Activated T-helper 1 cell treated with Interleukin-2 at 50 U/mL for 16 hours (primary cell): ENCODE results near the gene PTPN1.

Experiments used
- DNase-seq: peaks from one replicate; pipeline ENCODE4 v3.0.0-alpha.2; 2020; ENCODE audit warnings: low read depth

The PTPN1 gene

DNA sequence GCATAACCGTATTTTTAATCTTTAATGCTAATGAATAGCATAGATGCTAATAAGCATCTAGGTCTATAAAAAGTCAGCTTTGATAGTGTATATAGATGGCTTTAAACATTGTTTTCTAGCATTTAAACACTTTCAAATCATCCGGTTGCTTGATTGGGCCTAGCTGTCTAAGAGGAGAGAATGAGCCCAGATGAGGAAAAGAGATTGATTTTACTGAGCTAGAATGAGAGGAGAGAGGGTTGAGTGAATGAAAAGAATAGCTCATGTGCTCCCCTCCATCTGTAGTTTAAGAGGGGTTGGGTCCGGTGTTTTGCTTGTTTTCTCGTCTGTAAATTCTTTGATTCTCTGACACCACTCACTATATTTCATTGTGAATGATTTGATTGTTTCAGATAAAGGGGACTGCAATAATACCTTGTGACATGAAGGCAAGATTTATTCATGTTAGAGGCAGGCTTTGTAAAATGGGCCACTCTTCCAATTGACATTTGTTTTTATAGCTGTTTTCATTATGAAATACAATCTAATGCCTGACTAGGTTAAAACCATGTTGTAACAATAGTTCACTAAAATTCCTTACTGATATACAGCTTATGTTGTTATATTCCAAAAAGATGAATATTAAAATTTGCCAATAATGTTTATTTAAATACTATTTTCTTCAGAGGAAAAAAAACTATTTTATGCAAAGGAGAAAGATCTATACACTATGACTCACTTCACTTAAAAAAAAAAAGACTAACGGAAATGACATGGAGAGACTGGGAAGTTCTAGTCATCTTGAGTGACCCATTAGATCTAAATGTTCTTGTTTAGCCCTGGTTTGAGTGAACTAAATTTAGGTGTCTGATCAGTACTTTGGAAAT, 3.2 kb downstream of the PTPN1 start:
- DNase-seq, result no peak

DNA sequence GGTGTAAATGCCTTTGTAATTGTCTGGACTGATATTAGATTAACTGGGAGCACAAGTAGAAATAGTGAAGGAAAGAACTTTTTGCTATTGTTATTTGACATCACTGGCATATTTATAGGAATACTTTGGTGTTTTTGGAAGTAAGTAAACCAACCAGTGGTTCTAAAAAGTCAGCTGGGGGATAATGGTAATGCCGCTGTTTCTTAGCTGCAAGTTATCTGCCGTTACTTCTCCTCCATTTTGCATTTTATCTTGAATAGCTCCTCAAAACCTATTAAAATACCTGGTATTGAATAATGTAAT, 3.8 kb downstream of the PTPN1 start:
- no peak for DNase-seq

DNA sequence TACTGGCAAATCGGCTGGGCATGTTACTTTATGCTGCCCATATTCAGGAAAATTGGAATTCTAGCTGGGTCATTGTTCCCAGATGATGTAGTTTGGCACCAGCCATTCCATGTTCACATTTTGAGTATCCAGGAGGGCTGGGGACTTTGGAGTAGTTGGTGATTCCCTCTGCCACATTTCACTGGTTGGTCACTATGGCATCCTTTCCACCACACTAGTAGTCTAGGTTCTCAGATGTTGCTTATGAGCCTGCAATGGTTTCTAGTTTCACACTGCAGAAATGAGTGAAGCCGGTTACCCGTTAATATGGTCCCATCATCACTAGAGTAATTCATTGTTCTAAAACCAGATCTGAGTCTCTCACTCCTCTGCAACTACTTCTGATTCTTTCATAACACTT, 4.6 kb downstream of the PTPN1 start:
- no peak for DNase-seq

DNA sequence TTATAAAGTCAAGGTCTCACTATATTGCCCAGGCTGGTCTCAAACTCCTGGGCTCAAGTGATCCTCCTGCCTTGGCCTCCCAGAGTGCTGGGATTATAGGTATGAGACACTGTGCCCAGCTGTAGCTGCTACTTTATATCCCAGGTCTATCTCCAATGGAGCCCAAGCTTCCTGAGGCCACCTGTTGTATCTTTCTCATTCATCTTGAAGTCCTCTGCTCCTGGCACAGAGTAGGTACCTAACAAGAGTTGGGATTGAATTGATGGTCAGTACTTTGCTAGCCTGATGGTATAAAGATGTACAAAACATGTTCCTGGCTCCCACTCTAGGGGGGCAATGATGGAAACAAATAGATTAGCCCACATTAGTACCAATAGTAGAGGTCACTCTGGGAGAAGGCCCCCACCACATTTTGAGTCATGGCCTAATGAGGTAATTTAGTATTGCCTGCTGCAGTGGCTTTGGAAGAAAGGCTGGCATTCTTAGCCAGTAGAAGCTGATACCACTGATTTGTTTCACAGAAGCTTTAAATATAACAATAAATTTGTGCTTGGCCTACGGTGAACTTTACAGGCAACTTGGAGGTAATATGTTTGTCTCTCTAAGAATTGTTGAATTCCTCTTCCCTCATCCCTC, 5.4 kb downstream of the PTPN1 start:
- no peak for DNase-seq

DNA sequence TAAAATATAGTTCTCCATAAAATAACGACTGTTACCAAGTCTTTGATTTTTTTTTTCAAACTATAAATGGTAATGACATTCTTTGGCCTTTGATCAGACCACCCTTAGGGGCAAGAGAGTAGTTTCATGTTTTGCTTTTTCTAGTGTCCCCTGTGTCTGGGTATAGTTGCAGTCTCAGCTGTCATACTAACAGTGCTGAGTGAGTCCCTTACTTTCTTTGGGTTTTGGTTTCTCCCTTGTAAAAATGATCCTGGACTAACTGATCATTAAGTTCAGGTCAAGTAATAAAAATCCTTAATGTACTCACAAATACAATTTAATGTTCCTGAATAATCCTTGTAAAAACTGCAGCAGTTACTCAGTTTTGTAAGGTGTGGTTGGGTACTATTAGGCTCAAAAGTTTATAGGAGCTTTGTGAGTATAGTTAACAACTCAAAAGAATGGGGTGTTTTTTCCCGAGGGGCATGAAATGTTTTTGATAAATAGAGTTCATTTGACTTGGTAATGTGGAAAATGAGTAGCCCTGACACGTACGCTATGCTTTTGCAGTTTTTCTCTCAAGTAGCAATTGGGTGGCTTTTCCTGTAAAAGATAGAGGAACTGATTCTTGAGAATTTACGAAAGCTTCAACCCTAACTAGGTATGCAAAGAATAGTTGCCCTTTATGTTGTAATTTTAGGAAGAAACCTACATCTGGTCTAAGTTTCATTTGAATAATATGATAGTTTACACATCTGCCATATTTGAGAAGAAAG, 6.2 kb downstream of the PTPN1 start:
- DNase-seq, result no peak

DNA sequence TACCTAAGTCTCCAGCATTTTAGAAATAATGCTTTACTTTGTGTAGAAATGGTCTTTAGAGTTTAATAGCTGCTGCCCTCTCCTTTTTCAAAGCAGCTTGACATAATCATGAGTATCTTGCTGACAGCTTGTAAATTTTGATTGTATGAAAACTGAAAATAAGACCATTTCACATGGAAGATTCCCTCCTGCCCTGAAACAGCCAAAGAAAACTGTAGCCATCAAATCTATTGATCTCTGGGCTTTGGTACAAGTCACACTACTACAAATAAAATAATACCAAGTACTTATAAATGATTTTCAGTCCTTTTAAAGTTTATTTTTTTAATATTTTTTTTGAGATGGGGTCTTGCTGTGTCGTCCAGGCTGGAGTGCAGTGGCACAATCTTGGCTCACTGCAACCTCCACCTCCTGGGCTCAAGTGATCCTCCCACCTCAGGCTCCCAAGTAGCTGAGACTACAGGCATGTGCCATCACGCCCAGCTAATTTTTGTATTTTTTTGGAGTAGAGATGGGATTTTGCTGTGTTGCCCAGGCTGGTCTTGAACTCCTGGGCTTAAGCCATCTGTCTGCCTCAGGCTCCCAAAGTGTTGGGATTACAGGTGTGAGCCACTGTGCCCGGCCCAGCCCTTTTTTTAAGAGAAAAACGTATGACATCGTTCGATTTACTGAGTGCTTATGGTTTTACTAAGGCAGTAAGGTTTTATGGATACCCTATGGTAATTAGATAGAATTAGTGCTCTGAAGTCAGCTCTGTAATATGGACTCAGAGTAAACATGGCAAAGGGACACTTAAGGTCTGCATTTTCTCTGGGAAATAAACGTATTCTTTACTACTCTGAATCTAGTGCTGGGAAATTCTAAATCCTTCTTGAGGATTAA, 7.0 kb downstream of the PTPN1 start:
- no peak for DNase-seq

DNA sequence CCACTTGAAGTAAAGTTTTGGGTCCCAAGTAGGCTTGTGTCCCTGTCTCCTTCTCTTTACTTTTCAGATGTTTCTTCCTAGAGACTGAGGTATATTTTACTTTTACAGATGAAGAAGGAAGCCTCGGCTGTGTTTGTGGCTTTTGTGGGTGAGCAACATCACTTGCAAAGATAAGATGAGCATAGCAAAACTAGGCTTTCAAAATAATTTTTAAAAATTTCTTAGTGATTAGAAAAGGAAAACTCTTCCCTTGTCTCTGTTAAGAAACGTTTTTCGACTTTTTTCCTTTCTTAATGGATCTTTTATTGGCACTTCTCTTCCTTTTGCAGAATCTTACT, 7.6 kb downstream of the PTPN1 start:
- no peak for DNase-seq

DNA sequence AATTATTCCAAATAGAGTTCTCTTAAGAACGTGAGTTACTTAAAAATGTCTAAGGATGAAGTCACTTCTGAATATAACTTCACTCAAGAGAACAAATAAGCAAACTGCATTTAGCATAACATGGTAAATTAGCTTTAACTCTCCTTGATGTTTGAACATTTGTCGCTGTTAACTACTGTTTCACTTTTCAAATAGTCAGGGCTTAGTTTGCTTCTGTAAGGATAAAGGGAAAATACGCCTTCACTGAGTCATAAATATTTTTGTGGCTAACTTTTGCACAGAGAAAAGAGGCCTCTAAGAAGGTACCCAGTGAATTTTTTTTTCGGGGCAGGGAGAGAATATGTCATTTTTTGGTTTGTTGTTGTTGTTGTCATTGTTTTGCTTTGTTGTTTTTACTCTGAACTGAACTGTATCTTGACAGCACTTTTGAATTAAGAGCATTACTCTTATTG, 8.1 kb downstream of the PTPN1 start:
- DNase-seq, result no peak

DNA sequence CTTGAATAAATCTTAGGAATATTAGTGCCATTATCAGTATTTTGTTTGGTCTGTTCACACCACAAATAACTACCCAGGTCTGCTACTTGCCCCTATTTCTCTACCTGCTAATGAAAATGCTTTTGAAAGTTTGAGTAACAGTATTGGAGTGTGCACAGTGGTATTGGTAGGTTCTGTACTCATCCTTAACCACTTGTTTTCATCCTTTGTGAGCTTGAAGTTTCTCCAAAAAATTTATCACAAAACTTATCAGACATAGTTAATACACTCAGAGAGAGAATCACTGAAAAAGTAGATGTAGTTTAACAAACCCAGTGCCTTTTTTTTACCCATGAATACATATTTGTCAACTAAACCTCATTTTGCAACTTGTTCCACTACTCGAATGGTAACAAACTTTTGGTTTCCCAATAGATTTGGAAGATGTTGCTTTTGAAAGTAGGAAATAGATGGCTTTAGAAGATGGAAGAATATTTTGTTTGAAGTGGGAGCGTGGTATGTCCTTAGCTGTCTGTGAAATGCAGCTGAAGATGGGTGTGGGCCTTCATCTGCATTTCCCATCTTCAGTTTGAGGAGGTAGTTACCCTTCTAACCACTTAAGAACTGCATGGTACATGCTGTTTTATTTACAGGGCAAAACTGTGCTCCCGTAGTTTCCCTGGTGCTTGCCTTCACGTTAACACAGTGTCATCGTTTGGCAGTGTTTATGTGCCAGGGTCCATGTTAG, 9.0 kb downstream of the PTPN1 start:
- DNase-seq, result no peak

DNA sequence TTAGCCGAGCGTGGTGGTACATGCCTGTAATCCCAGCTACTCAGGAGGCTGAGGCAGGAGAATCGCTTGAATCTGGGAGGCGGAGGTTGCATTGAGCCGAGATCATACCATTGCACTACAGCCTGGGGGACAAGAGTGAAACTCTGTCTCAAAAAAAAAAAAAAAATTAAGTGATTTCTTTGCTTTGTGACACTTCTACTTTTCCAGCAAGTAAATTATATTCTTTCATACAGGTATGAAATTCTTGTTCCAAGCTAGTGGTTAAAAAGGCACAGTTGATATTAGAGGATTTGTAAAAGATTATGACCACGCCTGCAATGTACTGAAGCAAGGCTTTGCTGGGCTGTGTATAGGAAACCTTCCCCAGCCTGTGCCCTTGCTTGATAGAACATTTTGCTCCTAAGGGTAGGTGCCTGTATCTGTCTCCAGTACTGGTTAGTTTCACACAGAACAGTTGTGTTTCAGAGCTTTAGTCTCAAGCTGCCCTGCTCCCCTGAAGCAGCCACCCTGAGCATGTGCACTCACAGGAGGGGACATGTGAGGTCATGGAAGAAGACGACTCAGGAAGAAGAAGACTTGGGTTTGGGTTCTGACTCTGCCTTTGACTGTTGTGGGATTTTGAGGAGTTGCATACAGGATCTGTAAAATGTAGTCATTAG, 10.2 kb downstream of the PTPN1 start:
- no peak for DNase-seq

DNA sequence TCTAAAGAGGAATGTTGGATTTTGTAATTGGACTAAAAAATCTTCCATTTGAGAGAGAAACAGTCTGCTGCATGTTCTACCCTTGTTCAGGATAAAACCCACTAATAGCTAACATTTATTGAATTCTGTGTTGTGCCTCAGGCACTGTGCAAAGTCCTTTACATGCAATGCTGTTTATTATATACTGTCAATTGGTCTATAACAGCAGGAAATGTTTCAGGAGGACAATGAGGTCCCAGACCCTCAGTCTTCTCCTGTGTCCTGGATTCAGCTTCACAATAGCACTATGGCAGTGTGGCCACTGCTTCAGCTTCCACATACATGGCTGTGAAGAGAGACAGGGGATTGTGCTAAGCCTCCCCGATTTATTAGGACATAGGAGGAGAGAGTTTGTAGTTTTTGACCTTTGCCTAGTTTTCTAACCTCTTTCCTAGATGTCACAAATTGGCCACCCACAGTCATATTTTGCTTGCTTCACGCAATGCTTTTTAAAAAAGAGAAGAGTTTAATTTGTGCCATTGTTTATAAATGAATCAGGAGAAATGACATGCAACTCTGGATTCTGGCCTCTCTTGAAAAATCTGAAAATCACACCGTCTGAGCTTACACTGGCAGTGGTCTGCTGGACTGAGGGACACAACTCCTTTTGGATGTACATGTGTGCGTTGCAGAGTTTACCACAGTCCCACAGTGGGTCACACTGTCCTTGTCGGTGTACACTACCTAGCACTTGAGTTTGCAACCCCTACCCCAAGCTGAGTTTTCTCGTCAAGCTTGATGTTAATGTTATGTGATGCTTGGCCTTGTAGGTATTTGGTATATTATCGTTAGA, 11.3 kb downstream of the PTPN1 start:
- no peak for DNase-seq

DNA sequence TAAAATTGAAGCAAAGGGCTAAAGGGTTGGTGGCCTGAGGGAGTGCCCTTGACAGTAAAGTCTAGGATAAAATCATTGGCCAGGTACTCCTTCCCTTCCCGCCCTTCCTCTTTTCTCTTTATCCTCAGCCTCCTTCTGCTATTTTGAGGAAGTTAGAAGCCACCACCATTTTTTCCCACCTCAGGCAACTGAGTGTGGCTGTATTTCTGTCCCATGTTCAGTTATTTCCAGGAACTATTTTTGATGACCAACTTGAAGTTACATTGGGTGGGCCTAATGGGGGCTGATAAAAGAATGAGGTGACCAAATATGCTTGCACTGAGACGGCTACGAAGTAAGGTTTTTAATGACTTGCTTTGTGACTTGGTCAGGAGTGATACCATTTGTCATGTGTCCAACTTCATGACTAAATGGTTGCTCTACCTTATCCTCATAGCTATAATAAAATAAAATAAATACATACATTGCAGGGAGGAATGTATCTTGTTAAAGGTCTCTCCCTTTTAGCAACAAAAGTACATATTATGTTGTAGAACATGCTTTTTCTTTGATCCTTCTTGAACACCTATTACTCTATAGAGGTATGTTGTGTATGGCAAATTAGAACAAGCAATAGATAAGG, 12.0 kb downstream of the PTPN1 start:
- no peak for DNase-seq

DNA sequence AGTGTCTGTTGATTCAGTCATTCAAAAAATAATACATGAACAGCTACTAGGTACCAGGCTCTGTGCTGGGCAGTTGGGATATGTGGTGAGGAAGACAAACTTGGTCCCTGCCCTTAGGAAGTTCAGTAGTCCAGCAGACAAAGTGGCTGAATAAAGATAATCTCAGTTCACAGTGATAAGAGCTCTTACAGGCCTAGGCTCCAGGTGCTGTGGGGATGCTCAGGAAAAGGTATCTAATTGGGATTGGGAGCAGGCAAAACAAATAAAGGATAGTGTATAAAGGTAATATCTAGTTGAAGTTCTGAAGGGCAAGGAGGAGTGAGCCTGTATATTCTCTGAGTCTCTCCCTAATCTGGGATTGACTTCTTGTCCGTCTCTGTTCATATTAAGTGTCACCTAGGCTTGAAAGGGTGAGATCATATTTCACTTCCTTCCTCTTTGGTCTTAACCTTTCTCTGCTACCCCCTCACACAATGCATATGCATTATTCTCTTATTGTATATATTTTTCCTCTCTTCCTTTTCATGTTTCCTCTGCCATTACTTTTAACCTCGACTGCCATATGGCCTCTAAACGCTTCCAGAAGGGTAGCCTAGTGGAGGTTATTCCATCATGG, 13.5 kb downstream of the PTPN1 start:
- DNase-seq, result no peak

DNA sequence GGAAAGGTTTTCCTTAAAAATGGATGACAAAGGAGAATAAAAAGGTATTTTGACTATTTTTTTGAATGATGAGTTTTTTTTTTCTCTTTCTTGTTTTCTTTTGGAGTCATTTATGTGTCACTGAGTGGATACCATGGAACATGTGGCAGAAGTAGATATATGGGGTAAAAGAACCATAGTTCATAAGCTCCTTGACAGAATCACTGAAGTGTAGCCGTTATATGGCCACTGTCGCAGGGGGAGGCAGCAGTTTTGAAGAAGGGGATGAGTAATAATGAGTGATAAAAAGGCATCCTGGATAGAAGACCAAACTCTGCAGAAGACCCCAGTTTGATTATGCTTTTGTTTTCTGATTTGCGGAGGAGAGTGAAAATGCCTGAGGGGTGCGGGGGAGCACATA, 15.5 kb downstream of the PTPN1 start:
- no peak for DNase-seq

DNA sequence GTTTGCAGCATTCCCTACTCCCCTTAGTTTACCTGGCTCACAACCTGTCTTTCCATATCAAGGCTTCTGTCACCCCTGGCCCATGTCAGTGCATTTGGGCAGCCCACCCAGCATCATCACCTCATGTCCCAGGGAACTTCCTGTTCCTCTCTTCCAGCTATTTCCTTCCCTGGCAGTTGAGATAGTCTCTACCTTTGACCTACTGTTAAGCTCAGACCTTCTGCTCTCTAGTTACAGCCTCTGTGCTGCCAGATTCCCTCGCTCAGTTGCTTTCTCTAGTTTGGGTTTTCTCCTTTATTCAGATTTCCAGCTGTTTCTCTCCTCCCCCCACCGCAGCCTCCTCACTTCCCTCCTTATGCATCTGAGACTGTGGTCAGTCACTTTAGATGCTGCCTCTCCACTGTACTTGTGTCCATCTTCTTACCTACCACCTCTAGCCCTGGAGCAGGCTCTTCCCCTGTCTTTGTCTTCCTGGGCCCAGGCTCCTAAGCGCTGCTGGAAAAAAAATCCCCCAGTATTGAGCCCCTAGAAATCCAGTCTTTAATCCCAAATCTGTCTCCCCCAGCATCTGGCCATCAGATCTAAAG, 16.3 kb downstream of the PTPN1 start:
- no peak for DNase-seq

DNA sequence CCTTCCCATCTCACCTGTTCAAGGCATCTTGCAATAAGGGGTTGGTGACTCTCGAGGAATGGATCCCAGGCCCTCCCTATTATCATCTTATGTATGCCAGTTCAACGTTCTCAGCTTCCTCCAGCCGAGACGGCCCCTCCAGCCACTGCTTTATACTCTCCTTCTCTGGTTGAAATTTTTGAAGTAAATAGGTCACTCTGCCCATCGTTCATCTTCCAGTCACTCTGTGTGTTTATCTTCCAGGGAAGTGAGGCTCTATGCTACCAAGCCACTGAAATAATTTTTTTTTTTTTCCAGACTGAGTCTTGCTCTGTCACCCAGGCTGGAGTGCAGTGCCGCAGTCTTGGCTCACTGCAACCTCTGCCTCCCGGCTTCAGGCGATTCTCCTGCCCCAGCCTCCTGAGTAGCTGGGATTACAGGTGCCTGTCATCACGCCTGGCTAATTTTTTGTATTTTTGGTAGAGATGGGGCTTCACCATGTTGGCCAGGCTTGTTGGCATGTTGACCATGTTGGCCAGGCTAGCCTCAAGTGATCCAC, 17.0 kb downstream of the PTPN1 start:
- DNase-seq, result no peak

DNA sequence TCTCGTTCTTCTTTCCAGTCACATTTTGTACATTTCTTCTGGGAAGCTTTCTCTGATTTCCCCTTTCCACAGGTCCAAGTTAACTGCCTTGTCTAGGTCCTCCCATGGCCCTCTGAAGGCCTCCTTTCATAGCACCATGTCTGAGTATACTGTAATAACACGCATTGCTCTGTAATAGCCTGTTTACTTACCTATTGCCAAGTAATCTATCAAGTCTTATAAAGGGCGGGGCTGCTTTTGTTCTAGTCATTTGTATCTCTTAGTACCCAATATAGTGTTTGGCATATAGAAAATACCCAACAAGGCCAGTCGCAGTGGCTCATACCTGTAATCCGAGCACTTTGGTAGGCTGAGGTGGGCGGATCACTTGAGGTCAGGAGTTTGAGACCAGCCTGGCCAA, 17.9 kb downstream of the PTPN1 start:
- DNase-seq, result no peak

DNA sequence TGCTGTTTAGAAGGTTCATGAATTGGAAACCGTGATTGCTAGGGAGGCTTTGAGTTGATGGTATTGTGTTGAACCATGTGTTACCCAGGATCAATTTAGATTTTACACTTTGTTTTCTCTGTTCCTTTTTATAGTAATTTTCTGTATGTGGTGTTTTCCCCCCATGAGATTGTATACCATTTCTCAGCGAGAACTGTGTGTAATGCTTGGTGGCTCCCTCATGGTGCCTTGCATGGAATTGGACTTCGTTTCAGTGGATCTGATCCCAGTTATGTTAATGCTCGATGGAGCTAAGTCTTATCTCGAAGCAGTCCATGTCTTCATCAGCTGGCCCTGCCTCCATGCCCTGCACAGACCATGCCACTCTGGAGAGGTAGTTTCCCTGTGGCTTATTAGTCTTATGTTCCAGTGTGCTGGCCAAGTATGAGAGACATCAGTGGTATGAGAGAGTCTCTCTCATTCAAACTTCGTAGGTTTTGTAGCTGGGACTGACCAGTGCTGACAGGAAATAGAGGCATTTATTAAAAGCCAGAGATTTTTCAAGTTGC, 18.7 kb downstream of the PTPN1 start:
- DNase-seq, result no peak
